Mammary epithelial cell (primary cell): ENCODE data around the gene ZNF185.

Experiments
- EZH2 ChIP-seq: IDR thresholded peaks from 2 replicates; pipeline ENCODE4 v1.6.1; 2012; ENCODE audit warnings: low read length, inconsistent platforms, borderline replicate concordance
- TF ChIP-seq, protein P1 (sequence below), 2 donors: IDR thresholded peaks in 1 of 2; conservative IDR thresholded peaks in 1 of 2; 2 replicates each; pipeline ENCODE4 v1.5.1; 2011 to 2012; ENCODE audit warnings: inconsistent platforms in 2 of 2, low read length in 2 of 2, mild to moderate bottlenecking in 2 of 2, control low read depth in 1 of 2, low read depth in 1 of 2; ENCODE audit not compliant: insufficient read depth in 1 of 2; ENCODE audit errors: extremely low read depth in 1 of 2

DNA sequence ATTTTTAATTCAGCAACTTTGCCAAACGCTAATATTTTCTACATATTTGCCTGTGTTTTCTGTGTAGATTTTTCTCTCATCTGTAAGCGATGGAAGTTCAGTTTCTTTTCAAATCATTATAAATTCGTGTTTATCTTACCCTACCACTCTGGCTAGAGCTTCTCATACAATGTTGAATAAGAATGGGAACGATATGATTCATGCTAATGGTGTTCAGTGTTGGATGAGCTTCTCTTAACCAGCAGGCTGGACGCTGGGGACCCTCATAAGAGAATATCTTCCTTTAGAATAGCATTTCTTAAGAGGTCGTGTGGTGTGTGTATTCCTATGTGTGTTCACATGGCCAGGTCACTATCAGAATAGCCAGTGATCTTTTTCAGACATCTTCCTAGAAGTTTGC lies 36.0 kb upstream of the ZNF185 start:
- TF ChIP-seq, protein P1, sequence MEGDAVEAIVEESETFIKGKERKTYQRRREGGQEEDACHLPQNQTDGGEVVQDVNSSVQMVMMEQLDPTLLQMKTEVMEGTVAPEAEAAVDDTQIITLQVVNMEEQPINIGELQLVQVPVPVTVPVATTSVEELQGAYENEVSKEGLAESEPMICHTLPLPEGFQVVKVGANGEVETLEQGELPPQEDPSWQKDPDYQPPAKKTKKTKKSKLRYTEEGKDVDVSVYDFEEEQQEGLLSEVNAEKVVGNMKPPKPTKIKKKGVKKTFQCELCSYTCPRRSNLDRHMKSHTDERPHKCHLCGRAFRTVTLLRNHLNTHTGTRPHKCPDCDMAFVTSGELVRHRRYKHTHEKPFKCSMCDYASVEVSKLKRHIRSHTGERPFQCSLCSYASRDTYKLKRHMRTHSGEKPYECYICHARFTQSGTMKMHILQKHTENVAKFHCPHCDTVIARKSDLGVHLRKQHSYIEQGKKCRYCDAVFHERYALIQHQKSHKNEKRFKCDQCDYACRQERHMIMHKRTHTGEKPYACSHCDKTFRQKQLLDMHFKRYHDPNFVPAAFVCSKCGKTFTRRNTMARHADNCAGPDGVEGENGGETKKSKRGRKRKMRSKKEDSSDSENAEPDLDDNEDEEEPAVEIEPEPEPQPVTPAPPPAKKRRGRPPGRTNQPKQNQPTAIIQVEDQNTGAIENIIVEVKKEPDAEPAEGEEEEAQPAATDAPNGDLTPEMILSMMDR (conservative IDR thresholded peaks at IDR 0.05 in 1 of 2, IDR thresholded peaks at IDR 0.05 in 1 of 2; ENCODE audit: extremely low read depth in 1 of 2, insufficient read depth in 1 of 2, low read depth in 1 of 2, low read length in 2 of 2) = no peak
- no peak for TF ChIP-seq EZH2
